OCI-LY3 (cell line): ENCODE measurements around the gene FAM90A26.
"Not testable (repeated sequence)": the region's sequence is repeated elsewhere in the genome, so short reads cannot be mapped to it uniquely, and the experiment has no call there.

ENCODE experiments used
- H2AFZ ChIP-seq: fragments of 200-600, 300-600 bp; shearing (Covaris generic); 2 replicates; pipeline ENCODE4 v1.6.0; 2014; ENCODE audit warnings: antibody characterized with exemption, low read depth, low read length
- H3K27ac ChIP-seq: fragments of 200-600, 300-600 bp; sonication (generic); 2 replicates; pipeline ENCODE4 v1.5.1; 2014; ENCODE audit warnings: mild to moderate bottlenecking, low read length, moderate library complexity, mixed read lengths
- H3K27me3 ChIP-seq: fragments of 200-600, 300-600 bp; sonication (generic); 2 replicates; pipeline ENCODE4 v1.6.1; 2014; ENCODE audit warnings: low read depth, low read length, mixed read lengths
- H3K36me3 ChIP-seq: fragments of 200-600, 300-600 bp; sonication (generic); replicated peaks from 2 replicates; pipeline ENCODE3; 2014; ENCODE audit warnings: low read depth, low read length, mixed read lengths
- H3K4me1 ChIP-seq: fragments of 300-600, 200-600 bp; sonication (generic); 2 replicates; pipeline ENCODE4 v1.6.1; 2014; ENCODE audit warnings: low read length, mixed read lengths
- H3K4me2 ChIP-seq: fragments of 200-600, 300-600 bp; sonication (generic); 2 replicates; pipeline ENCODE4 v1.6.1; 2014; ENCODE audit warnings: low read length, mixed read lengths
- H3K4me3 ChIP-seq: fragments of 300-600, 200-600 bp; sonication (generic); 2 replicates; pipeline ENCODE4 v1.5.1; 2014; ENCODE audit warnings: antibody characterized with exemption, mild to moderate bottlenecking, low read length, moderate library complexity
- H3K79me2 ChIP-seq: fragments of 300-600, 200-600 bp; shearing (Covaris generic); 2 replicates; pipeline ENCODE4 v1.6.1; 2014; ENCODE audit warnings: mild to moderate bottlenecking, low read length, mixed read lengths
- H3K9ac ChIP-seq: fragments of 300-600, 200-600 bp; shearing (Covaris generic); 2 replicates; pipeline ENCODE4 v1.6.0; 2014; ENCODE audit warnings: mild to moderate bottlenecking, low read length, moderate library complexity
- H3K9me3 ChIP-seq: fragments of 200-600, 300-600 bp; shearing (Covaris generic); 2 replicates; pipeline ENCODE4 v1.6.1; 2014; ENCODE audit warnings: low read length, mixed read lengths; ENCODE audit not compliant: insufficient read depth
- H4K20me1 ChIP-seq: fragments of 200-600, 300-600 bp; sonication (generic); 2 replicates; pipeline ENCODE4 v1.6.1; 2016; ENCODE audit warnings: low read length, mixed read lengths; ENCODE audit not compliant: insufficient read depth
- CTCF ChIP-seq: fragments of 200-600, 300-600 bp; sonication (generic); IDR thresholded peaks from 2 replicates; pipeline ENCODE4 v1.5.1; 2014; ENCODE audit warnings: antibody characterized with exemption, low read length, low read depth
- EZH2phosphoT487 ChIP-seq: fragments of 200-600 bp; shearing (Covaris generic); IDR thresholded peaks from 2 replicates; pipeline ENCODE4 v1.6.1; 2018; ENCODE audit warnings: antibody characterized with exemption, mixed run types, low read depth

The FAM90A26 gene

GRCh38 chr4:9141050-9141449, 29.2 kb upstream of the FAM90A26 start:
- not testable (repeated sequence) for H3K36me3 ChIP-seq, H2AFZ ChIP-seq, H3K27me3 ChIP-seq, H3K4me3 ChIP-seq, H3K4me2 ChIP-seq, H3K27ac ChIP-seq, H3K9me3 ChIP-seq, H4K20me1 ChIP-seq, H3K79me2 ChIP-seq, H3K4me1 ChIP-seq, H3K9ac ChIP-seq

GRCh38 chr4:9142786-9143185, 27.4 kb upstream of the FAM90A26 start:
- not testable (repeated sequence) for H3K36me3 ChIP-seq, H3K79me2 ChIP-seq, H2AFZ ChIP-seq, H3K9ac ChIP-seq, H3K27ac ChIP-seq, H4K20me1 ChIP-seq, H3K4me2 ChIP-seq, H3K4me3 ChIP-seq, H3K9me3 ChIP-seq, H3K4me1 ChIP-seq, H3K27me3 ChIP-seq

GRCh38 chr4:9143421-9144080, 26.7 kb upstream of the FAM90A26 start:
- Histone ChIP-seq H3K4me2 (no peak overlapping the region), H3K27ac (no peak overlapping the region), H3K36me3 (no peaks in the 10 kb centered on the region), H3K79me2 (no peaks in the 10 kb centered on the region), H3K9me3 (no peaks in the 10 kb centered on the region), H4K20me1 (no peaks in the 10 kb centered on the region), H3K27me3 (no peaks in the 10 kb centered on the region), H3K4me1 (no peaks in the 10 kb centered on the region), H2AFZ (no peak overlapping the region), H3K9ac (no peak overlapping the region), H3K4me3 (no peak overlapping the region)
- TF ChIP-seq EZH2phosphoT487 (no peak), CTCF (no peak)

- no peaks in the 10 kb centered on the region for H3K36me3 ChIP-seq
- H3K4me2 ChIP-seq = no peak overlapping the region
- no peak overlapping the region for H3K4me3 ChIP-seq
- H4K20me1 ChIP-seq = no peaks in the 10 kb centered on the region
- no peaks in the 10 kb centered on the region for H3K79me2 ChIP-seq
- no peak for TF ChIP-seq CTCF
- TF ChIP-seq EZH2phosphoT487 = no peak
- no peaks in the 10 kb centered on the region for H3K9me3 ChIP-seq
- no peaks in the 10 kb centered on the region for H3K4me1 ChIP-seq
- H3K27me3 ChIP-seq = no peaks in the 10 kb centered on the region
- no peak overlapping the region for H2AFZ ChIP-seq
- no peak overlapping the region for H3K9ac ChIP-seq
- no peak overlapping the region for H3K27ac ChIP-seq
Observed at GRCh38 chr4:9146967-9147366, 23.2 kb upstream of the FAM90A26 start.

GRCh38 chr4:9147368-9147767, 22.8 kb upstream of the FAM90A26 start:
- H3K4me1 ChIP-seq, H3K4me2 ChIP-seq, H3K4me3 ChIP-seq, H3K9me3 ChIP-seq, H3K79me2 ChIP-seq, H4K20me1 ChIP-seq, H3K27ac ChIP-seq, H3K9ac ChIP-seq, H2AFZ ChIP-seq, H3K27me3 ChIP-seq, H3K36me3 ChIP-seq: not testable (repeated sequence)

- not testable (repeated sequence) for H3K79me2 ChIP-seq, H3K9ac ChIP-seq, H3K4me2 ChIP-seq, H3K27ac ChIP-seq, H3K27me3 ChIP-seq, H3K9me3 ChIP-seq, H2AFZ ChIP-seq, H3K4me1 ChIP-seq, H3K36me3 ChIP-seq, H3K4me3 ChIP-seq, H4K20me1 ChIP-seq
Observed at GRCh38 chr4:9148611-9149409, 21.4 kb upstream of the FAM90A26 start.

GRCh38 chr4:9151809-9152179, 18.4 kb upstream of the FAM90A26 start:
- not testable (repeated sequence) for H3K9me3 ChIP-seq, H4K20me1 ChIP-seq, H3K4me3 ChIP-seq, H3K79me2 ChIP-seq, H3K27me3 ChIP-seq, H3K36me3 ChIP-seq, H3K4me2 ChIP-seq, H2AFZ ChIP-seq, H3K27ac ChIP-seq, H3K4me1 ChIP-seq, H3K9ac ChIP-seq
